Activated CD8-positive, alpha-beta memory T cell treated with anti-CD3 and anti-CD28 coated beads, Interleukin-2, amount 50 U/mL, for 1 hour (primary cell): Measurements from ENCODE around the gene DDX39A.
"Not testable (repeated sequence)": the region's sequence is repeated elsewhere in the genome, so short reads cannot be mapped to it uniquely, and the experiment has no call there.

Experiments used
- DNase-seq: peaks from one replicate; pipeline ENCODE4 v3.0.0-alpha.2; 2020; ENCODE audit errors: extremely low read depth

DDX39A gene

DNA sequence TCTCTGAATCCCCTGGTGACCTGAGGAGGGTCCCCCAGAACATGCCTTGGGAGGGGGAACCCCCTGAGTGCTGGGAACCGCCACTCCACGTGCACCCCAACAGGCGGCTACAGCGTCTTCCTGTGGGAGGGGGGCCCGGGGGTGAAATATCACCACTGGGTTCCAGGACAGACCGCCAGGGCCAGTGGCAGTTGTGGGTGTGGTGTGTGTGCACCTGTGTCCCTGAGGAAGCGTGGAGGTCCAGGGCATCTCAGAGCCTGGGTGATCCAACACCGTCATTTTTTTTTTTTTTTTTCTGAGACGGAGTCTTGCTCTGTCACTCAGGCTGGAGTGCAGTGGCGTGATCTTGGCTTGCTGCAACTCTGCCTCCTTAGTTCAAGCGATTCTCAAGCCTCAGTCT is 33.6 kb downstream of the DDX39A start:
- DNase-seq, result no peak

DNA sequence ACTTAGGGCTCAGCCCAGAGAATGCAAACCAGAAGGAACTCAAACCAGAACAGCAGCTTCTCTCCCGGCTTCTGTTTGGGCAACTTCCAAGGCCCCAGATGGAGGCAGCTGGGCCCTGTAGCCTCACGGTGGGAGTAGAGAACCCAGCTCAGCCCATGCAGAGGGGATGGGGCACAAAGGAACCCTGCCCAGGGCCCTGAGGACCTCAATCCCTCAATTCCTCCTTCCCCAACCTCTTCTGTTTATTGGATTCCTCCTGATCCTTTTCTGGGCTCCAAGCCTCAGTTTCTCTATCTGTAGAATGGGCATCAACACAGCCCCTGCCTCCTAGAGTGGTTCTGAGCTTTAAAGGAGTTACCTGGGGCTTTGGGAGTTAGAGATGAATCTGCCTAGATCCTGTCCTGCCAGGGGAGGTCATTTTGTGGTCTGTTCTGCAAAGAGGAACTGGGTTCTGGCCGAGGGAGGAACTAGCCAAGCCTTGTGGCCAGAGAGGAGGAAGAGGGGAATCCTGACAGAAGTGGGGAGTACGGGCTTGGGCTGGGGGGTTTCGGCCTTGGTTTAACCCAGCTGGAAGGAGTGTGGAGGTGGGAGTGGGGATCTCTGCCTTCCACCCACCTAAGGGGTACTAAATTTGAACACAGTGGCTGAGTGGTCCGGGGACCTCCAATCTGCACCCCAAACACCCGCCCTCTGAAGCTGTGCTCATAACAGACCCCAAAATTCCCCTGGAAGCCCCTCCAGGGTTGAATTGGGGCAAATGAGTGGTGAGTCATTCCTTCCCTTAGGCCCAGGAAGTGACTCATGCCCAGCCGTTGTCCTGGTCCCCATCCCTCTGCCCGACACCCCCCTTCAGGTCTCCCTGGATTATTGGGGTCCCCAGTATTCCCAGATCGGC is 35.2 kb downstream of the DDX39A start:
- DNase-seq, result peak; percentile 57

DNA sequence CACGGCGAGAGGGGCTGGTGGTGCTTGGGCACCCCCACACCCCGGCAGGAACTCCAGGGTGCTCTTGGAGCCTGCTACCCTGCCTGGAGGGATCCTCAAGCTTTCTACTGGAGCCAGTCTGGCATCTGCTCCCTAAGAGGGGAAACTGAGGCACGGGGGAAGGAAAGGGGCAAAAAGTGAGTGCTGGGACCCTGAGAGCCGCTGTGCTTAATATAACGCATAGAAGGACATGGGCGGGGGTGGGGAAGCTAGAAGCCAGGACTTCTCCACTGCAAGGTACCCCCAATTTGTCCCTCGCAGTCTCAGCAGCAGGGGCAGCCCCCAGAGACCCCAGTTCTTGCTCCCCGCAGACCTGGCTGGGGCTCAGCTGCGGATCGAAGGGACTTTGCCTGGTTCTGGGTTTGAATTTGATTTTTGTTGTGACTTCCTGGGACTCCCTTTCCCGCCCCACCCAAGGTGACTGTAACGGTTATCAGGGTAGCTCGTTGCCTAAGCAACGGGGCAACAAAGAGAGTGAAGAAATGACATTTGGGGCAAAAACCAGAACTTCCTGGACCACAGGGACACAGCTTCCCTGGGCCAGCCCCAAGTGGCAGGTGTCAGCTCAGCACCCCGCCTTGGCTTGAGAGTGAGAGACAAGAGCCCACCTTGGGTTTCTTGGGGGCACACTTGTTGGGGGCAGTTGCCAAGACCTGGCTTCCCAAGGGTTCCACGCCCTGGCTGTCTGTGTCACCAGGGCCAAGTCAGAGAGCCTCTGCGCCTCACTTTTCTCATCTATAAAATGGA is 37.3 kb downstream of the DDX39A start:
- DNase-seq, result peak; percentile 74

DNA sequence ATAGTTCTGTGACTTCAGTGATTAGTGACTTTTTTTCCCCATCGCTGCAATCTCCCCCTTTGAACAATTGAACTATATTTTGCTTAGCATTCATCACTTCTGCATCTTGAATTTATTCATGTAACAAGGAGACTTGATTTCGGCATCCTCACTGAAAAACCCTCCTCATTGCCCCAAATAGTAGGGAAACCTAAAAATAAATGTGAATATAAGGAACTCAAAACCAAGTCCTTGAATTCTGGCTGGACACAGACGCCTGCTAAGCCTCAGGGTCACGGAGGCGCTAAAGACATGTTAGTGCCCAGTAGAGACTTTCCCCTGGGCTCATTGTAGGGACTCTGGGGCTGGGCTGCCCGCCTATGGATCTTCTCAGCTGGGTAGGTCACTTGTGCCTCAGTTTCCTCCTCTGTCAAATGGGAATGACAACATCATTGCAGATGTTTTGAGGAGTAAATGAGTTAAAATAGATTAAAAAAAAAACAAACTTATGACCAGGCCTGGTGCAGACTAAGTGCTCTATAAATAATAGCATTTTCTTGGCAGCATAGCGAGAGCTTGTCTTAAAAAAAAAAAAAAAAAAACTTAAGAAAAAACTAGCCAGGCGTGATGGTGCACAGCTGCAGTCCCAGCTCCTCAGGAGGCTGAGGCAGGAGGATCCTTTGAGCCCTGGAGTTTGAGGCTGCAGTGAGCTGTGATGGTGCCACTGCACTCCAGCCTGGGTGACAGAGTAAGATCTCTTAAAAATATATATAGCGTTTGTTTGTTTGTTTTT is 39.7 kb downstream of the DDX39A start:
- no peak for DNase-seq

DNA sequence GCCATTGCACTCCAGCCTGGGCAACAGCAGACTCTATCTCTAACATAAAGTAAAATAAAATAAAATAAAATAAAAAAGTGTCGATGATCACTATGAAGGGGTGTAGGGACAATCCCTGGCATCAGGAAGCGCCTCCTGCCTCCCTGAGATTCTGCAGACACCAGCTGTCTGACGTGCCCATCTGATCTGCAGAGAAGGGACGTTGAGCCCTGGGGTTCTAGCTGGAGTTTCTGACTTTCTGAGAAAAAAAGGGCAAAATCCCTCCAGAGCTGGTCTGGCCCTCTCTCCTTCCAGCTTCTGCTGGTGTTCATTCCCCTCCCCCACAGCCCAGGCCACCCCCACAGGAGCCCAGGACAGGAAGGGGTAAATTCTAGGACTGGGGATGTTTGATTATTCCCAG is 40.3 kb downstream of the DDX39A start:
- no peak for DNase-seq

DNA sequence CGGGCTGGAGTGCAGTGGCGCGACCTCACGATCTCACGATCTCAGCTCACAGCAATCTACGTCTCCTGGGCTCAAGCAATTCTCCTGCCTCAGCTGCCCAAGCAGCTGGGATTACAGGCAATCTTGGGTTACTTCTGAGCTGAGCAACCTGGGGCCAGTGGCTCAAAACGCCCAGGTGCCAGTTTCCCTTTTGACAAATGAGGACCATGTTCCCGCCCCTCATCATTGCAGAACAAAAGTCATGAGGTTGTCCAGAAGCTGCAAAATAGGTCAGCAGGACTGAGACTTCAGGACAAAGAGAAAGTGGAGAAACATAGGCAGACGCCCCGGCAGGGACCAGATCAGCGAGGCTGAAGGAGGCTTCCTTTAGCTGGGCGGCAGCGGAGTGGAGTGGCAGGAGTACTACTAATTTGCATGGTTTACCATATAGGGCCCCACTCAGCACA is 41.2 kb downstream of the DDX39A start:
- DNase-seq, result no peak

DNA sequence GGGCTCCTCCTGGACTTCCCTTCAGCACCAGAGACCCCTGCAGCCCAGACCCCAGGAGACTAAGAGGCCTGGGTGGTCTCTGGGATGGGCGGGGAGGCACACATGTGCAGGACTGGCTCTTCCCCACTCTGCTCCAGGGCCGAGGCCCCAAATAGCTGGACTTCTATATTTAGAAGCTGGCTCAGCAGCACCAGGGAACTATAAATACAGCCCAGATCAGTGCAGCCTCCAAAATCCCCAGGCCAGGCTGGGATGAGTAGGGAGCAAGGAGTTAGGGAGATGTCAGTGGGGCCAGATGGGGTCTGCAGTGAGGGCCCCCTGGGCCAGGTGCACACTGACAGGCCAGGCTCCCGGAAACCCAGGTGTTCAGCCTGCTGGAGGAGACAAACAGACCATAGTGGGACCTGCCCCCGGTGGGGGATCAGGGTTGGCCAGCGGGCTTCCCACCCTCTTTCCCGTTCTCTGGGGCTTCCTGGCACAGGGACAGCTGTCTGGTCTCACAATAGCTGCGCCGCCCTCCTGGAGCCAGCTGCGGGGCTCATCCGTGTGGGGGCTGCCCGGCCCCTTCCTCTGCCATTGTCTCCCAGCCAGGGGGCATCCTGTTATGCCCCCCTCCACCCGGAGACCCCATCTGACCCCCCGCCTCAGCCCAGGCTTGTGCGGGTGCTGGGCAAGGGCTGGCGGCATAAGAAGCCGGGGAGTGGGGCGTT is 43.4 kb downstream of the DDX39A start:
- DNase-seq, result no peak

DNA sequence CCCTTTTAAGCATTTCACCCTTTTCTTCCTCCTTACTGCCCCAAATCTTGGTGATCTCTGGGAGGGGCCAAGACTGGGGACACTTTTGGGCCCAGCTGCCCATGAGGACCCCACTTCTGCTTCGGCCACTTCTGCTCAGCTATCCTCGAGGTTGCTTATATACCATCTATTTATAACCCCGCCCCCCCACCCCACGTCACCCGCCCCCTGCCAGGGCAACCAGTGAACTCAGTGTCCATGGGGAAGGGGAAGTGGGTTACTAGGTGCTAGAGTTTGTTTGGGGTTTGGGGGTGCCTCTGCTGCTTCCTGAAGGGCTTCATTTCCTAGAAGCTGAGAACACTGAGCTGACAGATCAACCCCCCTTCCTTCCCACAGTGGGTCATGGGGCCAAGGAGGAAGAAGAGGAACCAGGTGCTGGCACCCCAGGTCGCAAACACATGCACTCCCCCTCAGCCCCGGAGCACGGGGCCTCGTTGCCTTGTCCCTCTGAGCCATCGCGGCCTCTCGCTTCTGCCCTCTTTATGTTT is 44.0 kb downstream of the DDX39A start:
- peak; percentile 85 for DNase-seq

DNA sequence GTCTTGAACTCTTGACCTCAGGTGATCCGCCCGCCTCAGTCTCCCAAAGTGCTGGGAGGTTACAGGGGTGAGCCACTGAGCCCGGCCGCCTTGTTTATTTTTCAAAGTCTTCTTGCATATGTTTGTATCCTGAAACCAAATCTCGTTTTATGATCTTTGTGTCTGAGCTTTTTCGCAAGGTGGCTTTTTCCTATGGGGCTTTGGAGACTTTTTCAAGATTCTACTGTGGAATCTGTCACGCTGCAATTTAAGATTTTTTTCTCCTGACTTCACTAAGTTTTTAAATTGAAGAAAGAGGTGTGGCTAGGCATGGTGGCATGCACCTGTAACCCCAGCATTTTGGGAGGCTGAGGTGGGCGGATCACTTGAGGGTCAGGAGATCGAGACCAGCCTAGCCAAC is 44.8 kb downstream of the DDX39A start:
- DNase-seq, result not testable (repeated sequence)

DNA sequence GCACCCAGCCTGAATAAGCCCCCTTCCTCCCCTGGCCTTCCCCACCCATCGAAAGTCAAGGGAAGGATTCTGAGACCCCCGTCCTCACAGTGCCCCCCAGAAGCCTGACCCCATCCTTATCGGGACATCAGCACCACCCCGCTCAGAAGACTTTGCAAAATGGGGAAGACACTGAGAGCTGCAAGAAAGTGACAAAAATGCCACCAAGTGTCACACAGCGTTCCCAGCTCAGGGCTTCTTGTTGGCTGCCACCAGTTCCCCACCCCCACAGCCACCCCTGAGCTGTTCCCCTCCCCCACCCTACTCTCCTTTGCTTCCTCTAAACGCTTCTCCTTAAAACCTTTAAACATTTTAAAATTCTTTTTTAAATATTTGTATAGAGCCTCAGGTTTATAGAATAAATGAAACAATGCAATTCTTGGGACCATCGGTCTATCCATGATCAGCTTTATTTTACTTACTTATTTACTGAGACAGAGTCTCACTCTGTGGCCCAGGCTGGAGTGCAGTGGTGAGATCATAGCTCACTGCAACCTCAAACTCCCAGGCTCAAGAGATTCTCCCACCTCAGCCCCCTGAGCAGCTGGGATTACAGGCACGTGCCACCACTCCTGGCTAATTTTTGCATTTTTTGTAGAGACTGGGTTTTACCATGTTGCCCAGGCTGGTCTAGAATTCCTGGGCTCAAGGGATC is 46.6 kb downstream of the DDX39A start:
- DNase-seq, result not testable (repeated sequence)

DNA sequence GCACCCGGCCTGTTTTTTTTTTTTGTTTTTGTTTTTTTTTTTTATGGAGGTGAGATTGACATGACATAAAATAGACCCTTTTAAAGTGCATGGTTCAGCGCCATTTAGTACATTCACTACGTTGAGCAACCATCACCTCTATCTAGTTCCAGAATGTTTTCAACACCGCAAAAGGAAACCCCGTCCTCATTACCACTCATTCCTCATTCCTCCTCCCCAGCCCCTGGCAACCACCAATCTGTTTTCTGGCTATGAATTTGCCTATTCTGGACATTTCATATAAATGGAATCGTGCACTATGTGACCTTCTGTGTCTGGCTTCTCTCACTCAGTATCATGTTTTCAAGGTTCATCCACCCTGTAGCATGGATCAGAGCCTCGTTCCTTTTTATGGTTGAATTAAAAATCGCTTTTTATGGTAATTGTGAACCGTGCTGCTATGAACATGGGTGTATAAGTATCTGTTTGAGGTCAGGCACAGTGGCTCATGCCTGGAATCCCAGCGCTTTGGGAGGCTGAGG is 47.8 kb downstream of the DDX39A start:
- no peak for DNase-seq

DNA sequence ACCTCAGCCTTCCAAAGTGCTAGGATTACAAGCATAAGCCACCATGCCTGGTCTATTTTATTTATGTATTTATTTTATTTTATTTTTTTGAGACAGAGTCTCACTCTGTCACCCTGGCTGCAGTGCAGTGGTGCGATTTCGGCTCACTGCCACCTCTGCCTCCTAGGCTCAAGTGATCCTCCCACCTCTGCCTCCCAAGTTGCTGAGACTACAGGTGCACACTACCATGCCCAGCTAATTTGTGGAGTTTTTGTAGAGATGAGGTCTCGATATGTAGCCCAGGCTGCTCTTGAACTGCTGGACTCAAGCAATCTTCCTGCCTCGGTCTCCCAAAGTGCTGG is 48.2 kb downstream of the DDX39A start:
- no peak for DNase-seq

DNA sequence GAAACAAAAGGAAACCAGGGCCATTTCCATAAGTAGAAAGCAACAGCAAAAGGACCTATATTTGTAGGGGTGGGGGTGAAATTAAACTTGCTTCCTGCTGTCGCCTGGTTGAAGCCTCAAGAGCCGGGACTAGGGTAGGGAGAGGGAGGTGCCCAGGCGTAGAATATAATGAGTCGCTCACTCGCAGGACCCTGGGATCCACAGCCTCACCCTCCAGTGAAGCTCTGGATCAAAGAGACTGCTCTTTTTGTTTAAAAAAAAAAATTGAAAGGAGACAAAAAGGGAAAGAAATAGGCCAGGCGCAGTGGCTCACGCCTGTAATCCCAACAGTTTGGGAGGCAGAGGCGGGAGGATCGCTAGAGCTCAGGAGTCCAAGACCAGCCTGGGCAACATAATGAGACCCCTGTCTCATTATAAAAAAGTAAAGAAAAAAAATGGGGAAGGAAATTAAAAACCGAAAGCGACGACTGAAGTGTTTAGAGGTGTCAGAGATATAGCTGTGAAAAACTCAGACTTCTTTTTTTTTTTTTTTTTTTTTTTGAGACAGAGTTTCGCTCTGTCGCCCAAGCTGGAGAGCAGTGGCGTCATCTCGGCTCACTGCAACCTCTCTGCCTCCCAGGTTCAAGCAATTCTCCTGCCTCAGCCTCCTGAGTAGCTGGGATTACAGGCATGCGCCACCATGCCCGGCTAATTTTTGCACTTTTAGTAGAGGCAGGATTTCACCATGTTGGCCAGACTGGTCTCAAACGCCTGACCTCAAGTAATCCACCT is 48.8 kb downstream of the DDX39A start:
- DNase-seq, result no peak

DNA sequence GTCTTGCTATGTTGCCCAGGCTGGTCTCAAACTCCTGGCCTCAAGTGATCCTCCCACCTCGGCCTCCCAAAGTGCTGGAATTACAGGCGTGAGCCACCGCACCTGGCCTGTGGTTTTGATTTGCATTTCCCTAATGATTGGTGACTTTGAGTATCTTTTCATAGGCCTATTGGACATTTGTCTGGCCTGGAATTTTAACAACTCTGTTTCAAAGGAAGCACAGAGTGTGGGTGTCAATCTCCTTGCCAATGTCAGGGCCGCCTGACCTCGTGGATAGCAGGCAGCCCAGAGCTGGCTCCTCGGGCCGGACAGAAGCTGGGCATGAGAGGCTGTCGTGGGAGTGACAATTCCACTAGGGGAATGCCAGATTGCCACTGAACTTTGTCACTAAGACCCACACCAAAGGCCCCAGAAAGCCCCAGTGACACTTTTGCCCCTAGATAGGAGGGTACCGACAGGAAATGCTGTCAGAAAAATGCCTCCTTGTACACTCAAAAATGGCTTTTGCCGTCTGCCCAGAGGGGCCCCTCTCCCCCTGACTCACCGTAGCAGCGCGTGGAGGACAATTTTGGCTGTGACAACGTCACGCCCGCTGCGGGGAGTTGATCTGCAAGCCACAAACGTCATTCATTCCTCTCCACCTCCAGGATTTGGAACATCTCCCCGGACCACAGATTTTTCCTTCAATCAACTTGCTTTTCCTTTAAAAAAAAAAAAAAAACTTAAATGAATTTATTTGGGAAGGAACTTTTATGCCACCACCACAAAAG is 49.6 kb downstream of the DDX39A start:
- peak; percentile 84 for DNase-seq

DNA sequence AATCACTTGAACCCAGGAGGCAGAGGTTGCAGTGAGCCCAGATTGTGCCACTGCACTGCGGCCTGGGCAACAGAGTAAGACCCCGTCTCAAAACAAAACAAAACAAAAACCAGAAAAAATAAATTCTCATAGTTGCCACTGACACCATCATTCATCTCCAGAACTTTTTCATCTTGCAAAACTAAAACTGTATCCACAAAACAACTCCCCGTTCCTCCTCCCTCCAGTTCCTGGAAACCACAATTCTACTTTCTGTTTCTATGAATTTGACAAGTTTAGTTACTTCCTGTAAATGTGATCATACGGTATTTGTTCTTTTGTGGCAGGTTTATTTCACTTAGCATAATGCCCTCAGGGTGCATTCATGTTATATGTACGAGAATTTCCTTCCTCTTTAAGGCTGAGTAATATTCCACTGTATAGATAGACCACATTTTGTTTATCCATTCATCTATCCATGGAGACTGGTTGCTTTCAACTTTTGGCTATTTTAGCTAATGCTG is 51.1 kb downstream of the DDX39A start:
- DNase-seq, result no peak

DNA sequence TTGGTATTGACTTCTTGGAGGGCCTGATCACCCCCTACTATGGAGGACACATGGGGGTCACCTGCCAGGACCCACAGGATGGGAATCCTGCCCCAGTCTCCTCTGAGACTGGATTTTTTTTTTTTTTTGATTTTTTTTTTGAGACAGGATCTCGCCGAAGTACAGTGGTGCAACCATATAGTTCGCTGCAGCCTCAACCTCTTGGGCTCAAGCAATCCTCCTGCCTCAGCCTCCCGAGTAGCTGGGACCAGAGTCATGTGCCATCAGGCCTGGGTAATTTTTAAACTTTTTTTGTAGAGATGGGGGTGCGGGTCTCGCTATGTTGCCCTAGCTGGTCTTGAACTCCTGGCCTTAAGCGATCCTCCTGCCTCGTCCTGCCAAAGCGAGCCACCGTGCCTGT is 52.1 kb downstream of the DDX39A start:
- DNase-seq, result no peak

DNA sequence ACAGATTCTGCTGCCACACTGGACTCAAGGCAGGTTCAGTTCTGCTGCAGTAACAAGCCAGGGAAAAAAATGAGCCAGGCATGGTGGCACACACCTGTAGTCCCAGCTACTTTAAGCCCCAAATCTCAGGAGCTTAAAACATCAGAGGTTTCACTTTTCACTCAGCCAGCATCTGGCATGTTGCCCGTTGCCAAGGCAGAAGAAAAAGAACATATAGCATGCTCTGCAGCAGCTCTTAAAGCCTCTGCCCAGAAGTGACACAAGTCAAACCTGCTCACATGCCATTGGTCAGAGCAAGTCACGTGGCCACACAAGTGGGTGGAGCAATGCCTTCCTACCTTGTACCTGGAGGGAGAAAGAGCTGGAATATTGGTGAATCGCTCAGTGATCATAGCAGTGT is 52.6 kb downstream of the DDX39A start:
- DNase-seq, result peak; percentile 81

DNA sequence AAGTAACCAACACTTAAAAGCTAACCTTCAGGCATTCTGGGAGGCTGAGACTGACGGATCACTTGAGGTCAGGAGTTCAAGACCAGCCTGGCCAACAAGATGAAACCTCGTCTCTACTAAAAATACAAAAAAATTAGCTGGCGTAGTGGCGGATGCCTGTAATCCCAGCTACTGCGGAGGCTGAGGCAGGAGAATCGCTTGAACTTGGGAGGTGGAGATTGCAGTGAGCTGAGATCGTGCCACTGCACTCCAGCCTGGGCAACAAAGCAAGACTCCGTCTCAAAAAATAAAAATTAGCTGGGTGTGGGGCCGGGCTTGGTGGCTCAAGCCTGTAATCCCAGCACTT is 55.1 kb downstream of the DDX39A start:
- not testable (repeated sequence) for DNase-seq
